ENCODE data around the gene ZAR1L.

ZAR1L gene

GRCh38 chr13:32300920-32301319, 14.2 kb downstream of the ZAR1L start:
- FAIRE-seq (no peak), DNase-seq (ENCODE audit: insufficient read length, low spot score) (no peak)
- TF ChIP-seq CTCF (IDR thresholded peaks at IDR 0.05; ENCODE audit: insufficient read depth, missing control alignments), result no peak

- DNase-seq (ENCODE audit: insufficient read length, low spot score) (no peak), FAIRE-seq (no peak)
- TF ChIP-seq CTCF (IDR thresholded peaks at IDR 0.05; ENCODE audit: insufficient read depth, missing control alignments), result no peak
Observed at GRCh38 chr13:32300406-32300805, 14.8 kb downstream of the ZAR1L start.

- no peak for TF ChIP-seq CTCF (IDR thresholded peaks at IDR 0.05; ENCODE audit: insufficient read depth, missing control alignments)
- DNase-seq (ENCODE audit: insufficient read length, low spot score), result no peak
- FAIRE-seq, result no peak
Observed at GRCh38 chr13:32299893-32300292, 15.3 kb downstream of the ZAR1L start.

GRCh38 chr13:32298695-32299094, 16.5 kb downstream of the ZAR1L start:
- FAIRE-seq (no peak), DNase-seq (ENCODE audit: insufficient read length, low spot score) (no peak)
- TF ChIP-seq CTCF (IDR thresholded peaks at IDR 0.05; ENCODE audit: insufficient read depth, missing control alignments), result no peak

GRCh38 chr13:32297206-32297605, 18.0 kb downstream of the ZAR1L start:
- DNase-seq (ENCODE audit: insufficient read length, low spot score) (no peak), FAIRE-seq (no peak)
- TF ChIP-seq CTCF (IDR thresholded peaks at IDR 0.05; ENCODE audit: insufficient read depth, missing control alignments), result no peak

- DNase-seq (ENCODE audit: insufficient read length, low spot score), result no peak
- FAIRE-seq, result no peak
- TF ChIP-seq CTCF (IDR thresholded peaks at IDR 0.05; ENCODE audit: insufficient read depth, missing control alignments), result no peak
Observed at GRCh38 chr13:32285633-32285965, 29.6 kb downstream of the ZAR1L start.

- DNase-seq (ENCODE audit: insufficient read length, low spot score) (no peak), FAIRE-seq (no peak)
- TF ChIP-seq CTCF (IDR thresholded peaks at IDR 0.05; ENCODE audit: insufficient read depth, missing control alignments), result no peak
Observed at GRCh38 chr13:32284927-32285632, 30.1 kb downstream of the ZAR1L start.

All from D721Med (cell line).